ENCODE measurements around the gene UBN1. TPM values are rescaled to one million over a fixed set of nuclear protein-coding genes. Genes with fewer than 3 reads are reported as not detected.

Gene UBN1
- total and polyA plus RNA-seq, 4 donors, result 7.3 to 19.7 (median 14.2) TPM

- Histone ChIP-seq H3K27ac (ENCODE audit: low read depth in 1 of 2, low read length in 2 of 2) (no peak overlapping the region), H3K9ac (ENCODE audit: low read depth in 1 of 2, low read length in 2 of 2) (no peak overlapping the region), H3K36me3 (ENCODE audit: control insufficient read depth in 4 of 4, insufficient read depth in 3 of 4, low read depth in 1 of 4, low read length in 3 of 4) (peaks cover 11 to 64% (median 39%) of the 10 kb centered on the region in 4 donors), H3K4me3 (ENCODE audit: low read depth in 1 of 3, low read length in 3 of 3) (no peak overlapping the region), H3K4me1 (ENCODE audit: control insufficient read depth in 4 of 4, insufficient read depth in 4 of 4, low read length in 3 of 4) (peaks cover 0 to 9% (median 7%) of the 10 kb centered on the region in 4 donors), H3K9me3 (ENCODE audit: control insufficient read depth in 4 of 4, low read length in 3 of 4) (no peaks in the 10 kb centered on the region), H3K27me3 (ENCODE audit: control insufficient read depth in 4 of 4, insufficient read depth in 4 of 4, low read length in 3 of 4) (no peaks in the 10 kb centered on the region)
- 77% methylated on average over 5 of the region's 5 CpGs for whole genome bisulfite sequencing
- TF ChIP-seq ATF3 (IDR thresholded peaks at IDR 0.05), result no peak
- TF ChIP-seq FOXA2 (IDR thresholded peaks at IDR 0.05), result no peak
- DNase-seq (ENCODE audit: low spot score), result no peak
Observed at GRCh38 chr16:4840984-4841383, 6.3 kb upstream of the UBN1 start.

GRCh38 chr16:4846503-4846900, 779 bp upstream of the UBN1 start:
- Histone ChIP-seq H3K9ac (ENCODE audit: low read depth in 1 of 2, low read length in 2 of 2) (peak overlapping the region; percentile 7 to 86), H3K4me1 (ENCODE audit: control insufficient read depth in 4 of 4, insufficient read depth in 4 of 4, low read length in 3 of 4) (peaks cover 4 to 37% (median 32%) of the 10 kb centered on the region in 4 donors), H3K36me3 (ENCODE audit: control insufficient read depth in 4 of 4, insufficient read depth in 3 of 4, low read depth in 1 of 4, low read length in 3 of 4) (peaks cover 4 to 29% (median 20%) of the 10 kb centered on the region in 4 donors), H3K27ac (ENCODE audit: low read depth in 1 of 2, low read length in 2 of 2) (peak overlapping the region; percentile 91 to 95), H3K27me3 (ENCODE audit: control insufficient read depth in 4 of 4, insufficient read depth in 4 of 4, low read length in 3 of 4) (no peaks in the 10 kb centered on the region), H3K9me3 (ENCODE audit: control insufficient read depth in 4 of 4, low read length in 3 of 4) (no peaks in the 10 kb centered on the region), H3K4me3 (ENCODE audit: low read depth in 1 of 3, low read length in 3 of 3) (peak overlapping the region; percentile 81 to 95 (median 89))
- under 1% methylated on average over 27 of the region's 27 CpGs for WGBS
- TF ChIP-seq NR2F2 (IDR thresholded peaks at IDR 0.05), result no peak
- TF ChIP-seq TAF1 (conservative IDR thresholded peaks at IDR 0.05), result peak; percentile 35
- no peak for TF ChIP-seq ATF3 (IDR thresholded peaks at IDR 0.05)
- peak; percentile 48 for TF ChIP-seq YY1 (IDR thresholded peaks at IDR 0.05)
- no peak for TF ChIP-seq FOXA2 (IDR thresholded peaks at IDR 0.05)
- no peak for TF ChIP-seq REST (IDR thresholded peaks at IDR 0.05)
- peak in 1 of 2 donors; percentile 36 for TF ChIP-seq RAD21 (IDR thresholded peaks at IDR 0.05)
- DNase-seq (ENCODE audit: low spot score), result peak; percentile 74

- peak overlapping the region; percentile 94 to 95 for H3K27ac ChIP-seq (ENCODE audit: low read depth in 1 of 2, low read length in 2 of 2)
- H3K36me3 ChIP-seq (ENCODE audit: control insufficient read depth in 4 of 4, insufficient read depth in 3 of 4, low read depth in 1 of 4, low read length in 3 of 4), result peaks cover 5 to 19% (median 12%) of the 10 kb centered on the region in 4 donors
- DNase-seq (ENCODE audit: low spot score), result peak; percentile 57
- H3K27me3 ChIP-seq (ENCODE audit: control insufficient read depth in 4 of 4, insufficient read depth in 4 of 4, low read length in 3 of 4), result no peaks in the 10 kb centered on the region
- TF ChIP-seq SP1 (IDR thresholded peaks at IDR 0.05) (peak; percentile 15), JUND (IDR thresholded peaks at IDR 0.05) (no peak), HNF4A (conservative IDR thresholded peaks at IDR 0.05) (peak in 1 of 2 donors; percentile 15)
- peak overlapping the region; percentile 89 to 96 (median 93) for H3K4me3 ChIP-seq (ENCODE audit: low read depth in 1 of 3, low read length in 3 of 3)
- peaks cover 4 to 39% (median 33%) of the 10 kb centered on the region in 4 donors for H3K4me1 ChIP-seq (ENCODE audit: control insufficient read depth in 4 of 4, insufficient read depth in 4 of 4, low read length in 3 of 4)
- peak overlapping the region; percentile 86 to 92 for H3K9ac ChIP-seq (ENCODE audit: low read depth in 1 of 2, low read length in 2 of 2)
- no peaks in the 10 kb centered on the region for H3K9me3 ChIP-seq (ENCODE audit: control insufficient read depth in 4 of 4, low read length in 3 of 4)
- under 1% methylated on average over 83 of the region's 83 CpGs for WGBS
Observed at GRCh38 chr16:4847774-4848587, 700 bp downstream of the UBN1 start.

Data from liver (tissue), 9 donors.